ENCODE results near the gene LGALS9.
"Not testable (repeated sequence)": the region's sequence is repeated elsewhere in the genome, so short reads cannot be mapped to it uniquely, and the experiment has no call there.

Gene LGALS9

GRCh38 chr17:27670791-27671590 lies 40.0 kb downstream of the LGALS9 start:
- DNase-seq, result no peak

- DNase-seq, result no peak
These were observed 40.6 kb downstream of the LGALS9 start for GRCh38 chr17:27671591-27671910.

GRCh38 chr17:27671977-27672480 lies 41.0 kb downstream of the LGALS9 start:
- not testable (repeated sequence) for DNase-seq

- no peak for DNase-seq
These were observed 43.3 kb downstream of the LGALS9 start for GRCh38 chr17:27674335-27674734.

- no peak for DNase-seq
These were observed 46.2 kb downstream of the LGALS9 start for GRCh38 chr17:27677191-27677590.

- DNase-seq, result not testable (repeated sequence)
These were observed 55.3 kb downstream of the LGALS9 start for GRCh38 chr17:27686322-27686721.

GRCh38 chr17:27690882-27691281 lies 59.9 kb downstream of the LGALS9 start:
- no peak for DNase-seq

GRCh38 chr17:27695254-27695814 lies 64.3 kb downstream of the LGALS9 start:
- peak in 1 of 56 donors; percentile 0 for DNase-seq

Data from nucleus accumbens (tissue), 56 donors.